CD4-positive, alpha-beta T cell treated with Interleukin-21 for 1 hour (primary cell): ENCODE data around the gene BPTF.
"Not testable (repeated sequence)": the region's sequence is repeated elsewhere in the genome, so short reads cannot be mapped to it uniquely, and the experiment has no call there.

ENCODE experiments used
- DNase-seq: peaks from one replicate; pipeline ENCODE4 v3.0.0-alpha.2; 2020

Gene BPTF

DNA sequence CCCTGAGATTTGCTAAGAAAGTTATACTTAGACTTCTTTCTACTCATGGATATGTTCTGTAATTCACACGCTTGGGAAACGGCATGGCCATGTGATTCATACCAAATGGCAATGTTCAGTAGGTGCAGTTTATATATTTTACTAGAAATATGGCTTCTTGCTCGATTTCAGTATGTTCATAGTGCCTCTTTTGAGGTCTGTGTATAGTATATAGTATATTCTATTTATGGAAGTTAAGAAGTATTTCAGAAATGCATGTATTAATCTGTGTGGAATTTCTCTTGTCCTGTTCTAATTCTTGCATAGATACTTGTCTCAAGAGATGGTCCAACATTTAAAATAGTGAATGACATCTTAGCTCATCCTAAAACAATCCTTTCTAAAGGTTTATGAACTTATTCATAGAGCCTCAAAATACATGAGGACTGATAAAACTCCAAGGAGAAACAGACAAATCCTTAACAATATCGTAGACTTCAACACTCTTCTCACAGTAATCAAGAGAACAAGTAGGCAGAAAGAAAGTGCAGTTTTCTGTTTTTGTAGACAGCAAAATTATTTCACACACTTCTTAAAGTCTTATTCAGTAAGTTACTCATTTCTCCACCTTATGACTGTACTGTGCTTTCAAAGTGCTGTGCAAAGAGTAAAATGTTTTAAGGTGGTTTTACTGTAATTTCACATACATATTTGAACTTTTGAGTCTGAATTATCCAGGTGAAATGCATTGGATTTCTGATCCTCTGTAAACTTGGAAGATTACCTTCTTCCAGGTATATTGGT is 11.1 kb downstream of the BPTF start:
- no peak for DNase-seq

GRCh38 chr17:67837965-67838364 is 12.7 kb downstream of the BPTF start:
- no peak for DNase-seq

- no peak for DNase-seq
These were observed 13.2 kb downstream of the BPTF start for GRCh38 chr17:67838538-67838937.

- no peak for DNase-seq
These were observed 16.7 kb downstream of the BPTF start for GRCh38 chr17:67841992-67842391.

DNA sequence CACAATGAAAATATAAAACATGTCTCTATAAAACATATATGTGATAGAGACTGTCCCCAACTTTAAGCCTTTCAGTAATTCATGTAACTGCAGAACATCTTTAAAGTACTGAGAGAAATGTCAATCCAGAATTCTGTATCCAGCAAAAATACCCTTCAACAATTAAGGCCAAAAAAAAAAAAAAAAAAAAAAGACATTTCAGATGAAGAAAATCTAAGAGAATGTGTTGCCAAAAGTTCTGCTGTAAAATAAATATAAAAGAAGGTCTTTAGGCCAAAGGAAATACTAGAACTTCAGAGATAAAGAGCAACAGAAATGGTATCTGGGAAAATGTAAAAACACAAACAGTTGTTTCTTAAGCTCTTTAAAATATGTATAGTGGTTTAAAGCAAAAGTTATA is 17.3 kb downstream of the BPTF start:
- no peak for DNase-seq

- no peak for DNase-seq
These were observed 20.1 kb downstream of the BPTF start for GRCh38 chr17:67845374-67845773.

DNA sequence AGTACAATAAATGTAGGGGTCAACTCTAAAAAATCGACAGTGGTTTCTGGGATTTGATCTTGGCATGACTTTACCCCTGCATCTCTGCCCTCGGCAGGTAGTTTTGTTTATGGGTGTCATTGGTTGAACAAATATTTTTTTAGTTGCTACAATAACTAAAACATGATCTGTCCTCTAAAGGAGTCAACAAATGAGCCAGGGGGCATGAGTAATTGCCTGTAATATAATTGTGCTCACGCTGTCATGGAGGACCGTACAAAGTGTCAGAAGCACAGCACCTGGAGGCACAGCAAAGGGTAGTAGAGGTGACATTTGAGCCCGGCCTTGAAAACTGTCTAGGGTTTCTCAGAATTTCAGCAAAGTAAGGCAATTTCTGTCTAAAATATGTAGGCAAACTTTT is 22.9 kb downstream of the BPTF start:
- DNase-seq = not testable (repeated sequence)

GRCh38 chr17:67848846-67849245 is 23.5 kb downstream of the BPTF start:
- DNase-seq = not testable (repeated sequence)

DNA sequence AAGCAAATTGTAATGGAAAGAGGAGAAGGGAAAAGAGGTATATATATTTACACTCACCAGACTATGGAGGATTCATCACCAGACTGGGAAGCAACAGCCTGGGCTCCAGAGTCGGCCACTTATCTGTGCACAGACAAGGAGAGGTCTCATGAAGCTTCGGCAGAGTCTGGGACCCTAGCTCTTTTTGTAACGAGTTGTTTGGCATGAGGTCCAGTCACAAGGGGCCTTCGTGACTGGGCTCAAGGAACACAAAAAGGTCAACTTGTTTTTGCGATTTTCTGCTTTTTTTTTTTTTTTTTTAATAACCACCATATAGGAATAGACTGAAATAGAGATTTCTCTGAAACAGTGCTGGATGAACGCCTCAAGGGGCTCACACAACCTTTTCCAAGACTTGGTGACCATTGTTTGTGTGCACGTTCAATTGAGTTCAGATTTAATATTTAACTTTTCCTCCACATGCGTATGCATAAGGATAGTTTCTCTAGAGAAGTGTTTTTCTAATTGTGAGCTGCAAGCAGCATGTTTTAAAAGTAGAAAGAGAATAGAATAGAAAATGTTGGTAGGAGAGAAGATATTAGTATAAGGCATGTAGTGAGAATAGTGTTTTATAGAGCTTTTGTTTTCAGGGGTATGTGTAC is 25.8 kb downstream of the BPTF start:
- no peak for DNase-seq

- DNase-seq = no peak
These were observed 28.4 kb downstream of the BPTF start for GRCh38 chr17:67853703-67854102.

DNA sequence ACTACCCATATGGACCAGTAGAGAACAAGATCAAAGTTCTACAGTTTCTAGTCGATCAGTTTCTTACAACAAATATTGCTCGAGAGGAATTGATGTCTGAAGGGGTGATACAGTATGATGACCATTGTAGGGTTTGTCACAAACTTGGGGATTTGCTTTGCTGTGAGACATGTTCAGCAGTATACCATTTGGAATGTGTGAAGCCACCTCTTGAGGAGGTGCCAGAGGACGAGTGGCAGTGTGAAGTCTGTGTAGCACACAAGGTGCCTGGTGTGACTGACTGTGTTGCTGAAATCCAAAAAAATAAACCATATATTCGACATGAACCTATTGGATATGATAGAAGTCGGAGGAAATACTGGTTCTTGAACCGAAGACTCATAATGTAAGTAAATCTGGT is 29.1 kb downstream of the BPTF start:
- DNase-seq = no peak

DNA sequence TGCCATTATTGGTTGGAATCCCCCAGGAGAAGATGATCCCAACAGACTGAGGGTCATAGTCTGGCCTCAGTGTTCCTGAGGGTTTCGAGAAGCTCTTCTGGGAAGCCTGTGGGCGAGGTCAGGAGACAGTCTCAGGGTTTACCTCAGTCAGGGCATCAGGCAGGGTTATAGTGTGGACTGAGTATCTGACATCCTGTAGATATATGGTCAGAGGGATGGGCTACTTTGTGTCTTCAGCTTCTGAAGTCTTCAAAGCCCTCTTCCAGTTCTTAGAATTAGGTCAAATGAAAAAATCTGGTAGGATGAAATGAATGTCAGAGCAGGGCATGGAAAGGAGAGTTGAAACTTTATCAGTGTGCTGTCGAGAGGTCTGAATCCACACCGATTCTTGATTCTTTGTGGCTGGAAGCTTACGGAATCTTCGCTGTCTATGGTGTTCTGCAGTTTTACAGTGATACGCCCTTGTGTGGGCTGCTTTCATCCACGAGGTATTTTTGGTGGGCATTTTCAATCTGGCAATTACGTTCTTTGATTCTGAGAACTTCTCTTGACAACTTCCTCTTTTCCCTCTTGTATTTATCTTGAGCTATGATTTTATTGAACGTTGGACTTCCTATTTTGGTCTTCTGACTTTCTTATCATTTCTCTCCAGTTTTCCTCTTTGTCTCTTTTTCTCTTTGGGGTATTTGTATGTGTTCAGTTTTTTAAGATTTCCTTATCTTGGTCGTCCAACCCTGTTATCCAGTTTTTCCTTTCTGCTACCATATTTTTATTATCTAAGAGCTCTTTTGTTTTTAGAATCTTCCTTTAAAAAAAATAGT is 30.4 kb downstream of the BPTF start:
- no peak for DNase-seq

DNA sequence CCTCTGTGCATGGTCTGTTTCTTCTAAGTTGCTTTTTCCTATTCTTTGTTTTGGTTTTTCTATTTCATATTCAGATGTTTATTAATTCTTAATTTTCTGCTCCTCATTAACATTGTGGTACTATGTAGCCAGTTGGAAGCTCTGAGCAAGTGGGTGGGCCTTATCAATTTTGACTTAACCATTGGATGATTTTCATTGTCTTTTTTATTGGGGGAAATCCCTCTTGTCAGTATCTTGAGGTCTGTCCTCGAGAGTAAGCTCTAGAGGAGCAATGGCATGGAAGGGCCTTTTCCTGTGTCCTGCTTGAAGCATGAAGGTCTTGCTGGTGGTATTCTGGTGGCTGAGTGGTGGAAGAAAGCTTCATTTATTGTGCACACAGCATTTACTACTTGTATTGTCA is 31.1 kb downstream of the BPTF start:
- not testable (repeated sequence) for DNase-seq

- no peak for DNase-seq
These were observed 37.4 kb downstream of the BPTF start for GRCh38 chr17:67862614-67863217.

GRCh38 chr17:67863624-67864247 is 38.4 kb downstream of the BPTF start:
- no peak for DNase-seq

- DNase-seq = no peak
These were observed 40.1 kb downstream of the BPTF start for GRCh38 chr17:67865438-67865837.

DNA sequence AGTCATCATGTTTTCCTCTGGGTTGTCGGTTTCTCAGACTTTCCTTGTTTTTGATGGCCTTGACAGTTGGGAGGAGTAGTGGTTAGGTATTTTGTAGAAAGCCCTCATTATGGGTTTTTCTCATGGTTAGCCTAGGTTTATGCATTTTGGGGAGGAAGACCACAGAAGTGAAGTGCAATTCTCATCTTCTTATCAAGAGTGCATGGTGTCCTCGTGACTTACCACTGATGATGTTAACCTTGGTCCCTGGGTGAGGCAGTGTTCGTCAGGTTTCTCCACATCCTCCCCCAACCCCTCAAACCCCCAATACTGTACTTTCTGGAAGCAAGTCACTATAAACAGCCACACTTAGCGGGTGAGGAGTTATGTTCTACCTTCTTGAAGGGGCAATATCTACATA is 42.3 kb downstream of the BPTF start:
- DNase-seq = peak; percentile 2

- DNase-seq = no peak
These were observed 42.9 kb downstream of the BPTF start for GRCh38 chr17:67868176-67868575.

DNA sequence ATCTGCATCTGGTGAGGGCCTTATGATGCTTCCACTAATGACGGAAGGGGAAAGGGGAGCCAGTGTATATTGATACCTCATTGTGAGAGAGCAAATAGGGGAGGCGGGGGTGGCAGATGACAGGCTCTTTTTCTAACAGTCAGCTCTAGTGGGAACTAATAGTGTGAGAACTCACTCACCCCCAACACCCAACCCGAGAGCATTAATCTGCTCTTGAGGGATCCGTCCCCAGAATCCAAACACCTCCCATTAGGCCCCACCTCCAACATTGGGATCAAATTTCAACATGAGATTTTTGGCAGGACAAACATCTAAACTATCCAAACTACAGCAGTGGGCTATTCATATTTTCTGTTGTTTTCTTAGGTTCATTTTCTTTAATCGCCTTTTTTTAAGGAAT is 54.4 kb downstream of the BPTF start:
- DNase-seq = no peak

GRCh38 chr17:67881083-67881482 is 55.8 kb downstream of the BPTF start:
- no peak for DNase-seq

DNA sequence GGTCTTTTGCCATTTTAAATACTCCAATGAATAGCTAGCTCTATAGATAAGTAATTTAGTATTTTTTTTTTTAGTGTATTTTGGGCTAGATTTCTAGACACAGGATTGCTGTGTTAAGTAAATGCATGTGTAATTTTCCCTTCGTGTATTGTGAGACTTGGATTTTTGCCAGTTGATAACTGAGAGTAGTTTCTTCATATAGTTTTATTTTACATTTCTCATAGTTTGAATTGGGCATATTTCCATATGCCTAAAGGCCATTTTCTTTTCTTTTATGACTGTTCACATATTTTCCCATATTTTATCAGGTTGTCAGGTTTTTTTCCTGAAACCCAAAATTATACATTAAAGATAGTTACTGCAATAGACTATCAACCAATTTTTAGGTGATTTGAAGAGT is 59.4 kb downstream of the BPTF start:
- no peak for DNase-seq

GRCh38 chr17:67891481-67892119 is 66.3 kb downstream of the BPTF start:
- DNase-seq = no peak
